Fibroblast of skin of scalp (primary cell): ENCODE data around the gene NOL3.

Experiments
- DNase-seq: peaks from one replicate; pipeline ENCODE4 v3.0.0-alpha.2; 2013

NOL3 gene

GRCh38 chr16:67173323-67173722, 3.0 kb downstream of the NOL3 start:
- no peak for DNase-seq

DNA sequence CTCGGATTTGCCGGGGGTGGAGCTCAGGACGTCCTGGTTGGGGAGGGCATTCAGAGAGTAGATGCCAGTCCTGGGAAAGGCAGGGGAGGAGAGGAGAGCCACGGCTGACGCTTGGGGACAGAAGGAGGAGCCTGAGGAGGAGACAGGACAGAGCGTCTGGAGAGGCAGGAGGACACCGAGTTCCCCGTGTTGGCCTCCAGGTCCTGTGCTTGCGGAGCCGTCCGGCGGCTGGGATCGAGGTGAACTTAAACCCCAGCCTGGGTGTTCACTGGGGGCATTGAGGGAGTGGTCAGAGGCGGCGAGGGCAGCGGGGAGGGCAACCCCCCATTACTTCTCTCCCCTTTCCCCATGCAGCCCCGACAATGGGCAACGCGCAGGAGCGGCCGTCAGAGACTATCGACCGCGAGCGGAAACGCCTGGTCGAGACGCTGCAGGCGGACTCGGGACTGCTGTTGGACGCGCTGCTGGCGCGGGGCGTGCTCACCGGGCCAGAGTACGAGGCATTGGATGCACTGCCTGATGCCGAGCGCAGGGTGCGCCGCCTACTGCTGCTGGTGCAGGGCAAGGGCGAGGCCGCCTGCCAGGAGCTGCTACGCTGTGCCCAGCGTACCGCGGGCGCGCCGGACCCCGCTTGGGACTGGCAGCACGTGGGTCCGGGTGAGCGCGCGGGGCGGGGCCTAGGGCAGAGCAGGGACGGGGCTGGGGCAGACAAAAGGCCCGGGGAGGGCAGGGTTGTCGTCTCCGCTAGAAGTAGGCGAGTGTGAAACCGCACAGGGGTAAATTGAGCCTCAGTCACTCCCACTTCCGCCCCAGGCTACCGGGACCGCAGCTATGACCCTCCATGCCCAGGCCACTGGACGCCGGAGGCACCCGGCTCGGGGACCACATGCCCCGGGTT, 3.7 kb downstream of the NOL3 start:
- DNase-seq: peak; percentile 73

DNA sequence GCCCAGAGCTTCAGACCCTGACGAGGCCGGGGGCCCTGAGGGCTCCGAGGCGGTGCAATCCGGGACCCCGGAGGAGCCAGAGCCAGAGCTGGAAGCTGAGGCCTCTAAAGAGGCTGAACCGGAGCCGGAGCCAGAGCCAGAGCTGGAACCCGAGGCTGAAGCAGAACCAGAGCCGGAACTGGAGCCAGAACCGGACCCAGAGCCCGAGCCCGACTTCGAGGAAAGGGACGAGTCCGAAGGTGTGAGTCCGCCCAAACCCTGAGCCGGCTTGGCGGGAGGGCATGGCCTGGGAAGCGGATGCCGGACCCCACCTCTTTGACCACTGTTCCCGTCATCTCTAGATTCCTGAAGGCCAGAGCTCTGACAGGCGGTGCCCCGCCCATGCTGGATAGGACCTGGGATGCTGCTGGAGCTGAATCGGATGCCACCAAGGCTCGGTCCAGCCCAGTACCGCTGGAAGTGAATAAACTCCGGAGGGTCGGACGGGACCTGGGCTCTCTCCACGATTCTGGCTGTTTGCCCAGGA, 4.4 kb downstream of the NOL3 start:
- DNase-seq: no peak

GRCh38 chr16:67176662-67177061, 6.3 kb downstream of the NOL3 start:
- no peak for DNase-seq

DNA sequence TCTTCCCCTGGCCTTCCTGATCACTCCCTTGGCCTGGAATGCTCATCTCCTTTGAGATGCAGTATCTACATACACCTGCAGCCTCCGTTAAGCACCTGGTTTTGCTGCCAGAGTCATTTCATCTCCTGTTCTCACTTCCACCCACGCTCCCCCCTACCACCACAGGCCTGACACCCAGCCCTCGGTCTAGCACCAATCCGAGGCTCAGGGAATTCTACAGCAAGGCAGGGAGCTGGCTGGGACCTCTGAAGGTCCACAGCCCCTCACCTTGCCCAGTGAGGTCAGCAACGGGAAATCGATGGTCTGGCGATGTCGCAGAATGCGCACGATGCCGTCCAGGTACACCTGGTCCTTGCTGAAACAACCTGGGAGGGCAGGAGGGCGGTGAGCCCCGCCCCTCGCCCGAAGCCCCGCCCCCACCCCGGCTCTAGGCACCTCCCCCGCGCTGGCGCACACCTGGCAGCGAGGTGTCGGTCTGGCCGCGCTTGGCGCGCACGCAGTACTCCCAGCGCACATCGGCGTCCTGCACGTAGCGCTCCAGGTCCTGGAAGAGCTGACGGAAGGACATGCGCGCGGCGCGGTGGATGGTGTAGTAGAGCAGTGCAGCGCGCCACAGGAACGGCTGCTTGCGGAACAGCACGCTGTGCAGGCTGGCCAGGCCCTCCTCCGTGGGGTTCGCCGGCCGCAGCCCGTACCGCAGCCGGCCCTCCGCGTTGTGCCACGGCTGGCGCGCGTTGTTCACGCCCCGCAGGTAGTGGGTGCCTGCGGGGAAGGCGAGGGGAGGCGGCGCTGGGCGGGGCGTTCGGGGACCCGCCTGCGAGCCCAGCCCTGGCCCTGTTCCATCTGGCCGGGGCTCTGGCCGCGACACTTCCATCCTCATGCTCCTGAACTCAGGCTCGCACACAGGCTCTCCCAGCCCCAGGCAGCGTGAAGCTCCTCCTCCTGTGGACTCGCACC, 7.7 kb downstream of the NOL3 start:
- peak; percentile 43 for DNase-seq

DNA sequence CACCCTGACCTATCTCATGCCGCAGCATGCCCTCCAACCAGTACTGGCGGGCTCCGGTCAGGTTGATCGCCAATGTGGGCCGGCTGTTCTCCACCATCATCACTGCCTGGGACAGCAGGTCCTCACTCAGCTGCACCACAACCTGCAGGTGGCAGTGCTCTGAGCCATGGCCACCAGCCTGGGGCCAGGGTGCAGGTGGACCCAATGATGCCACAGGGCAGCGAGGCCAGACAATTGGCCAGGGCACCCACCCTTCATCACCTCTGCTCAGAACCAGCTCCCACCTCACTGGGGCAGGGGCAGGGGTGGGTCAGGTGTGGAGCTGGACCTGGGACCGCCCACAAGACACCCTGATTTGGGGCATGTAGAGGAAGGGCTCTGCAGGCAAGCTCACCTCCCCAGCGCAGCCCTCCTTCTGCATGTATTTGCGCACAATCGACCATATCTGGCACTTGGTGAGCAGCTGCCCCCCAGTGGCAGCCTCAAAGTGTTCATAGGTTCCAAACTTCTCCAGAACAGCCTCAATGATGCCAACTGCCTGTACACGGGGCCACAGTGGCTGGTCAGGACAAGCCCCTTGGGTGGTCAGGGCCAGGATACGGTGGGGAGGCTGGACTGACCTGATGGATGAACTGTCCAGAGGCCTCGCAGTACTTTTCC, 9.2 kb downstream of the NOL3 start:
- no peak for DNase-seq

- no peak for DNase-seq
Measured at GRCh38 chr16:67180166-67180565, 9.8 kb downstream of the NOL3 start.

GRCh38 chr16:67181346-67181745, 11.0 kb downstream of the NOL3 start:
- DNase-seq: peak; percentile 74

DNA sequence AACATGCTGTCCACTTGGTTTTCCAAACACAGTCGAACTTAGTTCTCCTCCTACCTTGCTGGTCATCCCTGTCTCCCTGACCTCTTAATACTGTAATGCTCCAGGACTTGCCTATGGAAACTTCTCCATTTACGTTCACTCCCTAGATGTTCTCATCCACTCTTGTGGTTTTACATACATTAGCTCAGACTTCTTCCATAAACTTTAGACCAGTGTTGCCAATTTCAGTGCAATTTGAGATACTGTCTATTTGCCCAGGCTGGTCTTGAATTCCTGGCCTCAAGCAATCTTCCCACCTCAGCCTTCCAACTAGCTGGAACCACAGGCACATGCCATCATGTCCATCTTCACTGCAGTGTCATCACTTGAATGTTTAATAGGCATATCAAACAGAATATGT, 11.9 kb downstream of the NOL3 start:
- DNase-seq: no peak

- no peak for DNase-seq
Measured at GRCh38 chr16:67183284-67183626, 12.9 kb downstream of the NOL3 start.

GRCh38 chr16:67183627-67184452, 13.5 kb downstream of the NOL3 start, which contains the start of gene MATCAP1:
Gene MATCAP1 (minus strand): TSS chr16:67183963. CDS start chr16:67180610, 3,353 bp downstream.
- peak; percentile 98 for DNase-seq

- no peak for DNase-seq
Measured at GRCh38 chr16:67184453-67184994, 14.2 kb downstream of the NOL3 start.

DNA sequence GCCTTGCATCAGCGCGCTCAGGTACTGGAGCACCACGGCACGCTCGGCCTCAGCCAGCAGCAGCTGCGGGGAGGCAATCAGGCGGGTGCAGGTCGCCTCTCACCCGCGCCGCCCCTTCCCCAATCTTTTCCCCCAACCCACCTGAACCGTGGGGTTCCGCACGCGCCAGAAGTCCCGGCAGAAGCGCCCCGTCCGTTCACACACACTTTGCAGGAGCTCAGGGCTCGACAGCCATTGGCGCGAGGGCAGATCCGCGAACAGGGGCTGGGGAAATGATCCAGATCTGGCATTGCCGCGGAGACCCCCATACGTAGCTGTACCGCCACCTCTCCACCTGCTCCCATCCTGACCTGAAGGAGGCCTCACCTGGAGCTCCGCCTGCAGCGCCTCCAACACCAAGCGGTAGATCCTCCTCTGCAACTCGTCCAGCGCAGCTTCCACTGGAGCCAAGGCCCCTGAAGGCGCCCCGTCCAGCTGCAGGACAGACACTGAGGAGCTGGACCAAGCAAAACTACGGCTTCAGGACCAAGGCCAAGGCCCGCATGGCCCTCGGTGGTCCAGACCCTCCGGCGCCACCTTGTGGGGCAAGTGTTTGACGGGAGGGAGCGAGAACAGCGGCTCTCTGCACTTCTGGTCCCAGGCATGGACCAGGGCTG, 14.8 kb downstream of the NOL3 start:
- peak; percentile 86 for DNase-seq

DNA sequence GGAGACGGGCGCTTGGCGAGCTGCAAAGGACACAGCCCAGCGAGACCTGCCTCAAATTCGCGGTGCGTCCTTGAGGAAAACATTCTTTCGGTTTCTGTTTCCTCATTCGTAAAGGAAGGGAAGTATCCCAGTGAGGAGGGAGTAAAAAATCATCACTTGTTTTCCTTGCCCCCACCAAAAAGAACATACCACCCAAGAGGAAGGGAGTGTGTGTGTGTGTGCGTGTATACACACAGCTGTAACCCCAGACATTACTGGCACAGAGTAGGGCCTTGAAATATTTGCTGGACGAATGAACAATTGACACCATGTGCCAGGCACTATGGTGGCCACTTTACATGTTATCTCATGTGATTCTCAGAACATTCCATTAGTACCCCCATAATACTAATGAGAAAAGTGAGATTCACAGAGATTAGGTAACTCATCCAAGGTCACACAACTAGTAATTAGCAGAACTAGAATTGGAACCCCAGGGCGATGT, 15.4 kb downstream of the NOL3 start:
- no peak for DNase-seq

DNA sequence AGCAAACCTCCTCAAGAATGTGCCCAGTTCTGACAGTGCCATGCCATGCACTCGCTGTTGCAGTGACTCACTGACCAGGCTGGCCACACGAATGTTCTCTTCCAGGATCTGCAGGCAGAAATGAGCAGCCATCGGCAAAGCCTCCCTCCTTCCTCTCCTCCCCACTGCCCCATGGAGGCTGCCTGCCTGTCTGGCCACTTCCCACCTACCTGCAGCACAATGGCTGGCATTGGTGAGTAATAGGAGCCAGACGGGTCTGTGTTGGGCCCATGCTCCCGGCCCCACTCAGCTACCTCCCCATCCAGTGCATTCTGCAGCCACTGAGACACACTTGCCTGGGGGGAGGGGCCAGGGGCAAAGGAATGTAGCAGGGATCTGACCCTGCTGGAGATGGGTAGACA, 16.2 kb downstream of the NOL3 start:
- DNase-seq: no peak

GRCh38 chr16:67187175-67187890, 17.0 kb downstream of the NOL3 start:
- no peak for DNase-seq

DNA sequence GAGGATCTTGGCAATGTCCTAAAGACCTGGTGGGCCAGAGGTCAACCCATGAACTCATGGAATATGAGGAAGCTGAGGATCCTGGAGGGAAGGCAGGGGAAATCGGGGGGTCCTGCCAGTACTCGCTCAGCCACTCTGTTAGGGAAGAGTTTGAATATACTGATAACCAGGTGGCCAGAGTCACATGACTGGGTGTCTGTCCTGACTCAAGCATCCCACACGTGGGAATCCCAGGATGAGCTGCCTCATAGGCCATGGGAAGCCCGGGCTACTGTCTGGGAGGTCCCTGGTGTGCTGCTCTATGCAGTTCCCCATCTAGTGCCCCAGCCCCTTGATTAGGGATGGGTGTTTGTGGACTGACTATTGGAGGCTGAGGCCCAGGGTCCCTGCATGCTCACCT, 18.0 kb downstream of the NOL3 start:
- no peak for DNase-seq

DNA sequence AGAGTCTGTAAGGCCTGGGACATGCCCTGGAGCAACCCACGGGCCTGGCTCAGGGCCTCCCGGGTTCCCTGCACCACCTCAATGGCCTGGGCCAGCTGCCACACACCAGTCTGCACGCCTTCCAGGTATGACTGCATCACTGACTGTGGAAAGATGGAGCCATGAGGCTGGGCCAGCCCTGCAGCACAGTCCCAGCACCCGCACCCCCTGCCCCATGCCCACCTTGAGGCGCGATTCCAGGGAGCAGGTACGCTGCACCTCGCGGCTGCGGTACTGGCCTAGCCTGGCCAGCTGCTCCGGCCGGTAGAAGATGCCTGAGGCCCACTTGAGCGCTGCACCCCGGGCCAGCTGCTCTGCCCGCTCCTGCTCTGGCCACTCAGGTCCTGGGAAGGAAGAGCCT, 18.5 kb downstream of the NOL3 start:
- no peak for DNase-seq

GRCh38 chr16:67190041-67190440, 19.7 kb downstream of the NOL3 start, which contains the start of gene EXOC3L1:
Gene EXOC3L1 (minus strand): TSS chr16:67190136. CDS start chr16:67189676, 460 bp downstream.
- no peak for DNase-seq
